Calu3 (cell line): Measurements from ENCODE around the gene TSPAN32. TPM values are rescaled to one million over a fixed set of nuclear protein-coding genes. Genes with fewer than 3 reads are reported as not detected.
A peak's percentile ranks its signal among the peaks of the same experiment; 100 is the strongest.
"Not testable (repeated sequence)": the region's sequence is repeated elsewhere in the genome, so short reads cannot be mapped to it uniquely, and the experiment has no call there.

Experiments used
- BruUV-seq: library from RNA; stranded (reverse); fragments of 400-500 nt; replicated peaks from 2 replicates; lab custom pipeline; 2021; lab: Mats Ljungman, UMichigan
- CTCF ChIA-PET: fragments of 300-600 bp; sonication (Branson Sonifier 250); formaldehyde crosslinking; loops from one replicate; lab custom pipeline; 2022; ENCODE audit warnings: antibody characterized with exemption; lab: Charles Lee
- DNase-seq: peaks from one replicate; pipeline ENCODE4 v3.0.0; 2022
- H3K27ac Mint-ChIP-seq: one replicate; pipeline ENCODE4 v1.8.0; 2022; ENCODE audit warnings: mixed read lengths; ENCODE audit not compliant: unreplicated experiment
- H3K27me3 Mint-ChIP-seq: one replicate; pipeline ENCODE4 v1.8.0; 2022; ENCODE audit warnings: mixed read lengths; ENCODE audit not compliant: unreplicated experiment
- H3K36me3 Mint-ChIP-seq: one replicate; pipeline ENCODE4 v1.8.0; 2022; ENCODE audit warnings: mild to moderate bottlenecking, moderate library complexity, mixed read lengths; ENCODE audit not compliant: insufficient read depth, unreplicated experiment
- H3K4me1 Mint-ChIP-seq: one replicate; pipeline ENCODE4 v1.8.0; 2022; ENCODE audit warnings: mild to moderate bottlenecking, low read depth, mixed read lengths; ENCODE audit not compliant: unreplicated experiment
- H3K4me3 Mint-ChIP-seq: one replicate; pipeline ENCODE4 v1.8.0; 2022; ENCODE audit warnings: mild to moderate bottlenecking, low read depth, moderate library complexity, mixed read lengths; ENCODE audit not compliant: unreplicated experiment
- H3K9me3 Mint-ChIP-seq: one replicate; pipeline ENCODE4 v1.8.0; 2022; ENCODE audit warnings: low read depth, mixed read lengths; ENCODE audit not compliant: unreplicated experiment
- intact Hi-C: fragments of 100-400 bp; cut with micrococcal nuclease; formaldehyde crosslinking; loops from one replicate; pipeline ENCODE4 v1.10.0; 2022; ENCODE audit not compliant: unreplicated experiment
- total RNA-seq: library from RNA; stranded (reverse); gene quantifications from 2 replicates; pipeline ENCODE4 v1.2.3, GENCODE V29; 2022
- TF ChIP-seq, protein P1 (sequence below): fragments of 200-600 bp; IDR thresholded peaks from one replicate; pipeline ENCODE4 v1.8.0; 2022; ENCODE audit warnings: antibody characterized with exemption; ENCODE audit not compliant: unreplicated experiment

Gene TSPAN32
- total RNA-seq, 1 experiment from 2014 or later = not detected

GRCh38 chr11:2280208-2280607 is 21.6 kb upstream of the TSPAN32 start:
- Mint-ChIP-seq H3K27me3 (peaks cover 90% of the 10 kb centered on the region), H3K4me1 (no peaks in the 10 kb centered on the region), H3K27ac (no peak overlapping the region), H3K36me3 (no peaks in the 10 kb centered on the region), H3K9me3 (no peaks in the 10 kb centered on the region), H3K4me3 (no peak overlapping the region)
- no peak for DNase-seq
- intact Hi-C loops = no loop called here
- TF ChIP-seq, protein P1, sequence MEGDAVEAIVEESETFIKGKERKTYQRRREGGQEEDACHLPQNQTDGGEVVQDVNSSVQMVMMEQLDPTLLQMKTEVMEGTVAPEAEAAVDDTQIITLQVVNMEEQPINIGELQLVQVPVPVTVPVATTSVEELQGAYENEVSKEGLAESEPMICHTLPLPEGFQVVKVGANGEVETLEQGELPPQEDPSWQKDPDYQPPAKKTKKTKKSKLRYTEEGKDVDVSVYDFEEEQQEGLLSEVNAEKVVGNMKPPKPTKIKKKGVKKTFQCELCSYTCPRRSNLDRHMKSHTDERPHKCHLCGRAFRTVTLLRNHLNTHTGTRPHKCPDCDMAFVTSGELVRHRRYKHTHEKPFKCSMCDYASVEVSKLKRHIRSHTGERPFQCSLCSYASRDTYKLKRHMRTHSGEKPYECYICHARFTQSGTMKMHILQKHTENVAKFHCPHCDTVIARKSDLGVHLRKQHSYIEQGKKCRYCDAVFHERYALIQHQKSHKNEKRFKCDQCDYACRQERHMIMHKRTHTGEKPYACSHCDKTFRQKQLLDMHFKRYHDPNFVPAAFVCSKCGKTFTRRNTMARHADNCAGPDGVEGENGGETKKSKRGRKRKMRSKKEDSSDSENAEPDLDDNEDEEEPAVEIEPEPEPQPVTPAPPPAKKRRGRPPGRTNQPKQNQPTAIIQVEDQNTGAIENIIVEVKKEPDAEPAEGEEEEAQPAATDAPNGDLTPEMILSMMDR = no peak
- BruUV-seq = no TSS peak
- CTCF ChIA-PET = no interaction called here

DNA sequence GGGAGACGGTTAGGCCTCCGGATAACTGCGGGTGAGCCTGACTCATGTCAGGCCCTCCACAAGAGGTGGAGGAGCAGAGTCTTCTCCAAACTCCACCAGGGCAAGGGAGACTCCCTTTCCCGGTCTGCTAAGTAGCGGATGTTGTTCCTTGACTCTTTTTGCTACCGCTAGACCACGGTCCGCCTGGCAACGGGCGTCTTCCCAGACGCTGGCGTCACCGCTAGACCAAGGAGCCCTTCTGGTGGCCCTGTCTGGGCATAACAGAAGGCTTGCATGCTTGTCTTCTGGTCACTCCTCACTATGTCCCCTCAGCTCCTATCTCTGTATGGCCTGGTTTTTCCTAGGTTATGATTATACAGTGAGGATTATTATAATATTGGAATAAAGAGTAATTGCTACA is 15.5 kb upstream of the TSPAN32 start:
- H3K27ac Mint-ChIP-seq, H3K36me3 Mint-ChIP-seq, intact Hi-C loops, H3K4me3 Mint-ChIP-seq, H3K9me3 Mint-ChIP-seq, BruUV-seq, DNase-seq: not testable (repeated sequence)
- Mint-ChIP-seq H3K27me3 (peaks cover 92% of the 10 kb centered on the region), H3K4me1 (peaks cover 21% of the 10 kb centered on the region)
- CTCF ChIA-PET = interaction anchor here (0.6 kb wide), 1 partner anchor 106 kb away, joined by 3 read pairs; no protein-coding TSS in a partner anchor

- Mint-ChIP-seq H3K4me1 (peaks cover 21% of the 10 kb centered on the region), H3K27me3 (peaks cover 89% of the 10 kb centered on the region), H3K9me3 (no peaks in the 10 kb centered on the region), H3K4me3 (no peak overlapping the region), H3K27ac (no peak overlapping the region), H3K36me3 (no peaks in the 10 kb centered on the region)
- TF ChIP-seq, protein P1 = no peak
- CTCF ChIA-PET = interaction anchor here (0.6 kb wide), 1 partner anchor 105 kb away, joined by 3 read pairs; no protein-coding TSS in a partner anchor
- no TSS peak for BruUV-seq
- intact Hi-C loops = no loop called here
- DNase-seq = no peak
Measured at GRCh38 chr11:2287091-2287490, 14.7 kb upstream of the TSPAN32 start.

DNA sequence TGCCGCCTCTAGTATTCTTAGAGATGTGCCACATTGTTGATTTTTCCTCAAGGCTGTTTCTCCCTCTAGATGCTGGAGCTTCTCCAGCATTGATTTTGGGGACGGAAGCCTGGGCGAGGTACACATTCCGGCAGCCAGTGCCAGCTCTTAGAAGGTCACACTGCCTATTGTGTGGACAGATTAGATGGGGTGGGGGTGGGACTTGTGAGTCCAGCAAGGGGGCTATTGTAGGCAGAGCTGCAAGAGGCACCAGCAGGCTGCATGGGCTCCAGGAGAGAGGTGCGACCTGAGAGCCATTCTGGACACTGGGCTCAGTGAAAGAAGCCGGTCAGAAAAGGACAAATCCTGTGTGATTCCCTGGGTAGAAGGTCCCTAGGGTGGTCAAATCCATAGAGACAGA is 12.5 kb upstream of the TSPAN32 start:
- Mint-ChIP-seq H3K9me3 (no peaks in the 10 kb centered on the region), H3K4me3 (no peak overlapping the region), H3K27ac (no peak overlapping the region), H3K4me1 (peaks cover 21% of the 10 kb centered on the region), H3K27me3 (peaks cover 88% of the 10 kb centered on the region), H3K36me3 (no peaks in the 10 kb centered on the region)
- intact Hi-C loops = no loop called here
- CTCF ChIA-PET = interaction anchor here (0.5 to 0.6 kb wide), 5 partner anchors 22 to 931 kb away, joined by 3 to 6 read pairs (median 4); no protein-coding TSS in a partner anchor
- peak; percentile 29 for DNase-seq
- TF ChIP-seq, protein P1 = no peak
- no TSS peak for BruUV-seq

DNA sequence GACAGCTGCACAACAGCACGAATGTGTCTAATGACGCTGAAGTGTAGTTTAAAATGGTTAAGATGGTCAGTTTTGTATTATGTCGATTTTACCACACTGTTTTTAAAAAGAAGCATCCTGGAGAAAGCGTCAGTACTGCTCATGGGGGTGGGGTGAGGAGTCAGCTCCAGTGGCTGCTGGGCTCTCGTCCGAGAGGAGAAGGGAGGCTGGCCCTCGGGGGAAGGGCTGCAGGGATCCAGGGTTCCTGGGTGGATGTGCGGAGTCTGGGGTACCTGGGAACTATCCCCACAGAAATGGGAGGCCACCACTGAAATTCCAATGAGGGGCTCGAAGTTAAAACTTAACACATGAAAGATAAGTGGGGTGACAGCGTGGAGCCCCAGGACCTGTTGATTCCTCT is 12.0 kb upstream of the TSPAN32 start:
- peaks cover 88% of the 10 kb centered on the region for H3K27me3 Mint-ChIP-seq
- no TSS peak for BruUV-seq
- no peaks in the 10 kb centered on the region for H3K9me3 Mint-ChIP-seq
- no peaks in the 10 kb centered on the region for H3K36me3 Mint-ChIP-seq
- CTCF ChIA-PET = no interaction called here
- no peak overlapping the region for H3K4me3 Mint-ChIP-seq
- no peak overlapping the region for H3K27ac Mint-ChIP-seq
- TF ChIP-seq, protein P1 = no peak
- intact Hi-C loops = no loop called here
- DNase-seq = no peak
- H3K4me1 Mint-ChIP-seq = peaks cover 21% of the 10 kb centered on the region
